Measurements from ENCODE around the gene ZDHHC14.

DNA sequence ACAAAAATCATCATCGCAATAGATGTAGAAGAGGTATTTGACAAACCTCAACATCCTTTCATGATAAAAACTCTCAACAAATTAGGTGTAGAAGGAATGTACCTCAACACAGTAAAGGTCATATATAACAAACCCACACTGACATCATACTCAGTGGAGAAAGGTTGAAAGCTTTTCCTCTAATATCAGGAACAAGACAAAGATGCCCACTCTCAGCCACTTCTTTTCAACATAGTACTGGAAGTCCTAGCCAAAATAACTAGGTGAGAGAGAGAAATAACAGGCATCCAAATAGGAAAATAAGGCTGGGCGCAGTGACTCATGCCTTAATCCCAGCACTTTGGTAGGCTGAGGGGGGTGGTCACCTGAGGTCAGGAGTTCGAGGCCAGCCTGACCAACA is 95.8 kb downstream of the ZDHHC14 start:
- TF ChIP-seq, protein P1, sequence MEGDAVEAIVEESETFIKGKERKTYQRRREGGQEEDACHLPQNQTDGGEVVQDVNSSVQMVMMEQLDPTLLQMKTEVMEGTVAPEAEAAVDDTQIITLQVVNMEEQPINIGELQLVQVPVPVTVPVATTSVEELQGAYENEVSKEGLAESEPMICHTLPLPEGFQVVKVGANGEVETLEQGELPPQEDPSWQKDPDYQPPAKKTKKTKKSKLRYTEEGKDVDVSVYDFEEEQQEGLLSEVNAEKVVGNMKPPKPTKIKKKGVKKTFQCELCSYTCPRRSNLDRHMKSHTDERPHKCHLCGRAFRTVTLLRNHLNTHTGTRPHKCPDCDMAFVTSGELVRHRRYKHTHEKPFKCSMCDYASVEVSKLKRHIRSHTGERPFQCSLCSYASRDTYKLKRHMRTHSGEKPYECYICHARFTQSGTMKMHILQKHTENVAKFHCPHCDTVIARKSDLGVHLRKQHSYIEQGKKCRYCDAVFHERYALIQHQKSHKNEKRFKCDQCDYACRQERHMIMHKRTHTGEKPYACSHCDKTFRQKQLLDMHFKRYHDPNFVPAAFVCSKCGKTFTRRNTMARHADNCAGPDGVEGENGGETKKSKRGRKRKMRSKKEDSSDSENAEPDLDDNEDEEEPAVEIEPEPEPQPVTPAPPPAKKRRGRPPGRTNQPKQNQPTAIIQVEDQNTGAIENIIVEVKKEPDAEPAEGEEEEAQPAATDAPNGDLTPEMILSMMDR (IDR thresholded peaks at IDR 0.05), result no peak
- no peak for TF ChIP-seq POLR2A (IDR thresholded peaks at IDR 0.05)

Data from Peyer's patch (tissue), 4 donors.